ELR (cell line): ENCODE results near the gene TDRD5.
A peak's percentile ranks its signal among the peaks of the same experiment; 100 is the strongest.
"Not testable (repeated sequence)": the region's sequence is repeated elsewhere in the genome, so short reads cannot be mapped to it uniquely, and the experiment has no call there.

ENCODE experiments used
- DNase-seq: peaks from one replicate; pipeline ENCODE4 v3.0.0-alpha.2; 2015; ENCODE audit warnings: low read depth

The TDRD5 gene

GRCh38 chr1:179601093-179601492 is 9.5 kb downstream of the TDRD5 start:
- no peak for DNase-seq

GRCh38 chr1:179612361-179612760 is 20.7 kb downstream of the TDRD5 start:
- no peak for DNase-seq

- DNase-seq: no peak
Measured at GRCh38 chr1:179630719-179631118, 39.1 kb downstream of the TDRD5 start.

GRCh38 chr1:179632868-179633267 is 41.2 kb downstream of the TDRD5 start:
- DNase-seq: no peak

GRCh38 chr1:179637211-179637860 is 45.7 kb downstream of the TDRD5 start:
- no peak for DNase-seq

- no peak for DNase-seq
Measured at GRCh38 chr1:179661018-179661417, 69.4 kb downstream of the TDRD5 start.

GRCh38 chr1:179663810-179664209 is 72.2 kb downstream of the TDRD5 start:
- DNase-seq: no peak

- DNase-seq: no peak
Measured at GRCh38 chr1:179677882-179678281, 86.2 kb downstream of the TDRD5 start.

GRCh38 chr1:179694530-179694929 is 102.9 kb downstream of the TDRD5 start:
- DNase-seq: not testable (repeated sequence)

GRCh38 chr1:179702946-179703539 is 111.4 kb downstream of the TDRD5 start:
- DNase-seq: no peak

- peak; percentile 70 for DNase-seq
Measured at GRCh38 chr1:179706339-179706941, 114.8 kb downstream of the TDRD5 start.

GRCh38 chr1:179707406-179707805 is 115.8 kb downstream of the TDRD5 start:
- DNase-seq: no peak

- no peak for DNase-seq
Measured at GRCh38 chr1:179708434-179709195, 117.0 kb downstream of the TDRD5 start.

- peak; percentile 16 for DNase-seq
Measured at GRCh38 chr1:179709841-179710329, 118.3 kb downstream of the TDRD5 start.

GRCh38 chr1:179714159-179714558 is 122.5 kb downstream of the TDRD5 start:
- DNase-seq: no peak

- no peak for DNase-seq
Measured at GRCh38 chr1:179714623-179715022, 123.0 kb downstream of the TDRD5 start.

GRCh38 chr1:179719272-179719671 is 127.6 kb downstream of the TDRD5 start:
- no peak for DNase-seq

- peak; percentile 11 for DNase-seq
Measured at GRCh38 chr1:179728271-179728670, 136.6 kb downstream of the TDRD5 start.

GRCh38 chr1:179729881-179730280 is 138.2 kb downstream of the TDRD5 start:
- no peak for DNase-seq

GRCh38 chr1:179731643-179732042 is 140.0 kb downstream of the TDRD5 start:
- no peak for DNase-seq
